ENCODE data around the gene CCDC88C.

CCDC88C gene

GRCh38 chr14:91342206-91342760 lies 75.3 kb downstream of the CCDC88C start:
- H3K36me3 ChIP-seq (ENCODE audit: insufficient read depth, low read depth, low read length), result peaks cover 31% of the 10 kb centered on the region
- no peaks in the 10 kb centered on the region for H3K4me1 ChIP-seq (ENCODE audit: insufficient read depth, low read length)
- H3K4me3 ChIP-seq (ENCODE audit: low read length), result no peak overlapping the region
- H3K27me3 ChIP-seq (ENCODE audit: insufficient read depth, low read length), result no peaks in the 10 kb centered on the region
- no peak overlapping the region for H3K9ac ChIP-seq (ENCODE audit: low read depth, low read length)
- no peak overlapping the region for H3K27ac ChIP-seq (ENCODE audit: low read length)
- H3K9me3 ChIP-seq (ENCODE audit: insufficient read depth, low read depth, low read length), result no peaks in the 10 kb centered on the region

- Histone ChIP-seq H3K27me3 (ENCODE audit: insufficient read depth, low read length) (no peaks in the 10 kb centered on the region), H3K27ac (ENCODE audit: low read length) (no peak overlapping the region), H3K36me3 (ENCODE audit: insufficient read depth, low read depth, low read length) (peaks cover 37% of the 10 kb centered on the region), H3K9ac (ENCODE audit: low read depth, low read length) (no peak overlapping the region), H3K4me1 (ENCODE audit: insufficient read depth, low read length) (no peaks in the 10 kb centered on the region), H3K9me3 (ENCODE audit: insufficient read depth, low read depth, low read length) (no peaks in the 10 kb centered on the region), H3K4me3 (ENCODE audit: low read length) (no peak overlapping the region)
These were observed 75.9 kb downstream of the CCDC88C start for GRCh38 chr14:91341751-91342154.

GRCh38 chr14:91341334-91341733 lies 76.3 kb downstream of the CCDC88C start:
- no peaks in the 10 kb centered on the region for H3K4me1 ChIP-seq (ENCODE audit: insufficient read depth, low read length)
- no peak overlapping the region for H3K9ac ChIP-seq (ENCODE audit: low read depth, low read length)
- H3K4me3 ChIP-seq (ENCODE audit: low read length), result no peak overlapping the region

GRCh38 chr14:91339671-91340369 lies 77.8 kb downstream of the CCDC88C start:
- H3K27me3 ChIP-seq (ENCODE audit: insufficient read depth, low read length), result no peaks in the 10 kb centered on the region
- H3K27ac ChIP-seq (ENCODE audit: low read length), result no peak overlapping the region
- no peaks in the 10 kb centered on the region for H3K9me3 ChIP-seq (ENCODE audit: insufficient read depth, low read depth, low read length)
- no peaks in the 10 kb centered on the region for H3K4me1 ChIP-seq (ENCODE audit: insufficient read depth, low read length)
- H3K9ac ChIP-seq (ENCODE audit: low read depth, low read length), result no peak overlapping the region
- peaks cover 52% of the 10 kb centered on the region for H3K36me3 ChIP-seq (ENCODE audit: insufficient read depth, low read depth, low read length)
- H3K4me3 ChIP-seq (ENCODE audit: low read length), result no peak overlapping the region

More at GRCh38 chr14:91341334-91341733, 76.3 kb downstream of the CCDC88C start:
- Histone ChIP-seq H3K27ac (ENCODE audit: low read length) (no peak overlapping the region), H3K36me3 (ENCODE audit: insufficient read depth, low read depth, low read length) (peaks cover 41% of the 10 kb centered on the region), H3K27me3 (ENCODE audit: insufficient read depth, low read length) (no peaks in the 10 kb centered on the region), H3K9me3 (ENCODE audit: insufficient read depth, low read depth, low read length) (no peaks in the 10 kb centered on the region)

- no peak overlapping the region for H3K4me3 ChIP-seq (ENCODE audit: low read length)
- no peaks in the 10 kb centered on the region for H3K4me1 ChIP-seq (ENCODE audit: insufficient read depth, low read length)
- peaks cover 60% of the 10 kb centered on the region for H3K36me3 ChIP-seq (ENCODE audit: insufficient read depth, low read depth, low read length)
- no peaks in the 10 kb centered on the region for H3K9me3 ChIP-seq (ENCODE audit: insufficient read depth, low read depth, low read length)
- H3K27me3 ChIP-seq (ENCODE audit: insufficient read depth, low read length), result no peaks in the 10 kb centered on the region
- H3K9ac ChIP-seq (ENCODE audit: low read depth, low read length), result no peak overlapping the region
- no peak overlapping the region for H3K27ac ChIP-seq (ENCODE audit: low read length)
These were observed 78.5 kb downstream of the CCDC88C start for GRCh38 chr14:91339076-91339475.

- no peak overlapping the region for H3K27ac ChIP-seq (ENCODE audit: low read length)
- no peak overlapping the region for H3K4me3 ChIP-seq (ENCODE audit: low read length)
These were observed 79.2 kb downstream of the CCDC88C start for GRCh38 chr14:91338379-91338778.

GRCh38 chr14:91337699-91338335 lies 79.8 kb downstream of the CCDC88C start:
- H3K9ac ChIP-seq (ENCODE audit: low read depth, low read length), result no peak overlapping the region
- peaks cover 65% of the 10 kb centered on the region for H3K36me3 ChIP-seq (ENCODE audit: insufficient read depth, low read depth, low read length)

More at GRCh38 chr14:91338379-91338778, 79.2 kb downstream of the CCDC88C start:
- Histone ChIP-seq H3K36me3 (ENCODE audit: insufficient read depth, low read depth, low read length) (peaks cover 65% of the 10 kb centered on the region), H3K9me3 (ENCODE audit: insufficient read depth, low read depth, low read length) (no peaks in the 10 kb centered on the region), H3K9ac (ENCODE audit: low read depth, low read length) (no peak overlapping the region), H3K27me3 (ENCODE audit: insufficient read depth, low read length) (no peaks in the 10 kb centered on the region), H3K4me1 (ENCODE audit: insufficient read depth, low read length) (no peaks in the 10 kb centered on the region)

GRCh38 chr14:91336093-91336450 lies 81.5 kb downstream of the CCDC88C start:
- Histone ChIP-seq H3K36me3 (ENCODE audit: insufficient read depth, low read depth, low read length) (peaks cover 65% of the 10 kb centered on the region), H3K27me3 (ENCODE audit: insufficient read depth, low read length) (no peaks in the 10 kb centered on the region), H3K9ac (ENCODE audit: low read depth, low read length) (no peak overlapping the region), H3K27ac (ENCODE audit: low read length) (no peak overlapping the region), H3K9me3 (ENCODE audit: insufficient read depth, low read depth, low read length) (no peaks in the 10 kb centered on the region), H3K4me3 (ENCODE audit: low read length) (no peak overlapping the region), H3K4me1 (ENCODE audit: insufficient read depth, low read length) (no peaks in the 10 kb centered on the region)

More at GRCh38 chr14:91337699-91338335, 79.8 kb downstream of the CCDC88C start:
- Histone ChIP-seq H3K9me3 (ENCODE audit: insufficient read depth, low read depth, low read length) (no peaks in the 10 kb centered on the region), H3K27me3 (ENCODE audit: insufficient read depth, low read length) (no peaks in the 10 kb centered on the region), H3K4me3 (ENCODE audit: low read length) (no peak overlapping the region), H3K4me1 (ENCODE audit: insufficient read depth, low read length) (no peaks in the 10 kb centered on the region), H3K27ac (ENCODE audit: low read length) (no peak overlapping the region)

- Histone ChIP-seq H3K27ac (ENCODE audit: low read length) (no peak overlapping the region), H3K9me3 (ENCODE audit: insufficient read depth, low read depth, low read length) (no peaks in the 10 kb centered on the region), H3K27me3 (ENCODE audit: insufficient read depth, low read length) (no peaks in the 10 kb centered on the region), H3K9ac (ENCODE audit: low read depth, low read length) (no peak overlapping the region), H3K4me1 (ENCODE audit: insufficient read depth, low read length) (no peaks in the 10 kb centered on the region), H3K36me3 (ENCODE audit: insufficient read depth, low read depth, low read length) (peaks cover 63% of the 10 kb centered on the region), H3K4me3 (ENCODE audit: low read length) (no peak overlapping the region)
These were observed 82.2 kb downstream of the CCDC88C start for GRCh38 chr14:91335191-91336092.

GRCh38 chr14:91333650-91334039 lies 84.0 kb downstream of the CCDC88C start:
- Histone ChIP-seq H3K36me3 (ENCODE audit: insufficient read depth, low read depth, low read length) (peaks cover 46% of the 10 kb centered on the region), H3K9ac (ENCODE audit: low read depth, low read length) (no peak overlapping the region), H3K9me3 (ENCODE audit: insufficient read depth, low read depth, low read length) (no peaks in the 10 kb centered on the region), H3K27ac (ENCODE audit: low read length) (no peak overlapping the region), H3K4me1 (ENCODE audit: insufficient read depth, low read length) (no peaks in the 10 kb centered on the region), H3K27me3 (ENCODE audit: insufficient read depth, low read length) (no peaks in the 10 kb centered on the region), H3K4me3 (ENCODE audit: low read length) (no peak overlapping the region)

GRCh38 chr14:91332986-91333649 lies 84.5 kb downstream of the CCDC88C start:
- H3K9me3 ChIP-seq (ENCODE audit: insufficient read depth, low read depth, low read length), result no peaks in the 10 kb centered on the region
- H3K9ac ChIP-seq (ENCODE audit: low read depth, low read length), result no peak overlapping the region
- H3K4me1 ChIP-seq (ENCODE audit: insufficient read depth, low read length), result no peaks in the 10 kb centered on the region
- no peak overlapping the region for H3K4me3 ChIP-seq (ENCODE audit: low read length)
- no peaks in the 10 kb centered on the region for H3K27me3 ChIP-seq (ENCODE audit: insufficient read depth, low read length)
- no peak overlapping the region for H3K27ac ChIP-seq (ENCODE audit: low read length)
- peaks cover 42% of the 10 kb centered on the region for H3K36me3 ChIP-seq (ENCODE audit: insufficient read depth, low read depth, low read length)

All from iPS-20b (cell line).